A673 (cell line): ENCODE results near the gene SLC35F6.
"Not testable (repeated sequence)": the region's sequence is repeated elsewhere in the genome, so short reads cannot be mapped to it uniquely, and the experiment has no call there.

ENCODE experiments used
- CTCF ChIP-seq: fragments of 300-800, 200-600 bp; sonication (generic); conservative IDR thresholded peaks from 2 replicates; pipeline ENCODE4 v1.5.1; 2017; ENCODE audit warnings: low read depth, mild to moderate bottlenecking, antibody characterized with exemption, low read length, moderate library complexity, mixed read lengths
- EZH2 ChIP-seq: fragments of 200-600 bp; sonication (generic); IDR thresholded peaks from 2 replicates; pipeline ENCODE4 v1.6.1; 2017; ENCODE audit warnings: borderline replicate concordance, low read depth, mild to moderate bottlenecking, mixed read lengths, antibody characterized with exemption, low read length; ENCODE audit not compliant: poor library complexity, severe bottlenecking

GRCh38 chr2:26795135-26795534 is 31.1 kb downstream of the SLC35F6 start:
- not testable (repeated sequence) for TF ChIP-seq EZH2, CTCF
